Hindlimb muscle (tissue), 1 donor: ENCODE data around the gene ATXN10. TPM values are rescaled to one million over a fixed set of nuclear protein-coding genes. Genes with fewer than 3 reads are reported as not detected.
"Not testable (repeated sequence)": the region's sequence is repeated elsewhere in the genome, so short reads cannot be mapped to it uniquely, and the experiment has no call there.

ENCODE experiments used
- DNase-seq: peaks from one replicate; pipeline ENCODE4 v3.0.0-alpha.2; 2013
- polyA plus RNA-seq: library from polyadenylated mRNA; unstranded; fragments of 120-200 nt; gene quantifications from one replicate; pipeline ENCODE4 v1.2.1, GENCODE V29; 2013; ENCODE audit not compliant: insufficient read length

ATXN10 gene
- polyA plus RNA-seq, 1 donor: 174 TPM

- no peak for DNase-seq
Measured at GRCh38 chr22:45710469-45710868, 38.8 kb downstream of the ATXN10 start.

- DNase-seq: not testable (repeated sequence)
Measured at GRCh38 chr22:45714390-45714789, 42.8 kb downstream of the ATXN10 start.

GRCh38 chr22:45717789-45718188, 46.2 kb downstream of the ATXN10 start:
- no peak for DNase-seq

GRCh38 chr22:45718391-45718790, 46.8 kb downstream of the ATXN10 start:
- DNase-seq: no peak

- DNase-seq: no peak
Measured at GRCh38 chr22:45720839-45721378, 49.3 kb downstream of the ATXN10 start.

- no peak for DNase-seq
Measured at GRCh38 chr22:45722006-45722405, 50.4 kb downstream of the ATXN10 start.

- no peak for DNase-seq
Measured at GRCh38 chr22:45726081-45726480, 54.4 kb downstream of the ATXN10 start.

- no peak for DNase-seq
Measured at GRCh38 chr22:45731041-45731797, 59.6 kb downstream of the ATXN10 start.

- DNase-seq: no peak
Measured at GRCh38 chr22:45731798-45732495, 60.3 kb downstream of the ATXN10 start.

- no peak for DNase-seq
Measured at GRCh38 chr22:45735273-45735672, 63.6 kb downstream of the ATXN10 start.

- no peak for DNase-seq
Measured at GRCh38 chr22:45738206-45738605, 66.6 kb downstream of the ATXN10 start.

- no peak for DNase-seq
Measured at GRCh38 chr22:45740236-45740635, 68.6 kb downstream of the ATXN10 start.

GRCh38 chr22:45742866-45743450, 71.3 kb downstream of the ATXN10 start:
- no peak for DNase-seq

GRCh38 chr22:45743687-45744086, 72.1 kb downstream of the ATXN10 start:
- DNase-seq: no peak

- no peak for DNase-seq
Measured at GRCh38 chr22:45744442-45744841, 72.8 kb downstream of the ATXN10 start.

GRCh38 chr22:45750626-45751025, 79.0 kb downstream of the ATXN10 start:
- DNase-seq: no peak

- DNase-seq: peak; percentile 20
Measured at GRCh38 chr22:45752036-45752435, 80.4 kb downstream of the ATXN10 start.

- DNase-seq: no peak
Measured at GRCh38 chr22:45754822-45755221, 83.2 kb downstream of the ATXN10 start.

GRCh38 chr22:45756558-45756957, 84.9 kb downstream of the ATXN10 start:
- no peak for DNase-seq

GRCh38 chr22:45757068-45757467, 85.4 kb downstream of the ATXN10 start:
- DNase-seq: peak; percentile 15

GRCh38 chr22:45757936-45758335, 86.3 kb downstream of the ATXN10 start:
- no peak for DNase-seq

GRCh38 chr22:45758603-45759002, 87.0 kb downstream of the ATXN10 start:
- no peak for DNase-seq

GRCh38 chr22:45760682-45761081, 89.0 kb downstream of the ATXN10 start:
- no peak for DNase-seq
